ENCODE measurements around the gene VPS8.

The VPS8 gene

DNA sequence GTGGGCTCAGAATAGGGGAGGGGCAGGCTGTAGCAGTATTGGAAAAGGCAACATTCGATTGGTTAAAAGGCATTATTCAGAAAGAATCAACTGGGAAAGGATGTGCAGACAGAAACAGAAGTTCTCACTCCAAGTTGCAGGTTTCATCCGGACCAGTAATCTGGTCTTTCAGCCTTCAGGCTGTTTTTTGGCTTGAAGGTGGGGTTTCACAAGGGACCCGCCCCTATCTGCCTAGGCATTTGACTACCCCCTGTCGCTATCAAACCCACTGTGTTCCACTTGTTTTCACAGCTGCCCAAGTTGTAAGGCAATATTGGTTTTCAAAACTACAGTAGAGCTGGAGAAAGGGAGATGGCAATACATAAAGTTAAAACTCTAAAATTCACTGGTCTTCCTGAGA lies 96.9 kb downstream of the VPS8 start:
- H3K9me3 ChIP-seq (ENCODE audit: insufficient read depth, low read length), result no peaks in the 10 kb centered on the region
- H2AFZ ChIP-seq (ENCODE audit: low read depth, low read length, severe bottlenecking), result no peak overlapping the region
- no peaks in the 10 kb centered on the region for H3K79me2 ChIP-seq (ENCODE audit: insufficient read depth, low read length)
- no peak overlapping the region for H3K4me2 ChIP-seq (ENCODE audit: low read depth, low read length, poor library complexity, severe bottlenecking)
- no peak overlapping the region for H3K27ac ChIP-seq (ENCODE audit: low read depth, low read length)
- no peaks in the 10 kb centered on the region for H4K20me1 ChIP-seq (ENCODE audit: low read depth, low read length)
- H3K4me3 ChIP-seq (ENCODE audit: insufficient read depth, low read length, poor library complexity, severe bottlenecking), result no peak overlapping the region
- H3K9ac ChIP-seq (ENCODE audit: low read length), result no peak overlapping the region
- TF ChIP-seq CTCF (IDR thresholded peaks at IDR 0.05; ENCODE audit: insufficient read depth, low read length, poor library complexity, severe bottlenecking), result no peak
- TF ChIP-seq EZH2phosphoT487 (conservative IDR thresholded peaks at IDR 0.05; ENCODE audit: low read length), result no peak
- peaks cover 3% of the 10 kb centered on the region; the same call in 1 of the 2 replicates for H3K36me3 ChIP-seq (ENCODE audit: low read length)
- no peaks in the 10 kb centered on the region for H3K9me2 ChIP-seq (replicated peaks; ENCODE audit: insufficient read depth, low read length)
- H3F3A ChIP-seq (ENCODE audit: insufficient read depth), result no peaks in the 10 kb centered on the region
- no peaks in the 10 kb centered on the region for H3K27me3 ChIP-seq (ENCODE audit: low read length)

- Histone ChIP-seq H3K4me3 (ENCODE audit: insufficient read depth, low read length, poor library complexity, severe bottlenecking) (no peak overlapping the region), H4K20me1 (ENCODE audit: low read depth, low read length) (no peaks in the 10 kb centered on the region), H3K9ac (ENCODE audit: low read length) (no peak overlapping the region), H3F3A (ENCODE audit: insufficient read depth) (no peaks in the 10 kb centered on the region), H3K9me3 (ENCODE audit: insufficient read depth, low read length) (no peaks in the 10 kb centered on the region), H3K36me3 (ENCODE audit: low read length) (0 out of 2 replicates have a peak, but pooled peaks cover 3% of the 10 kb centered on the region), H3K4me2 (ENCODE audit: low read depth, low read length, poor library complexity, severe bottlenecking) (no peak overlapping the region), H3K79me2 (ENCODE audit: insufficient read depth, low read length) (no peaks in the 10 kb centered on the region), H3K9me2 (replicated peaks; ENCODE audit: insufficient read depth, low read length) (no peaks in the 10 kb centered on the region), H3K27me3 (ENCODE audit: low read length) (no peaks in the 10 kb centered on the region), H2AFZ (ENCODE audit: low read depth, low read length, severe bottlenecking) (no peak overlapping the region), H3K27ac (ENCODE audit: low read depth, low read length) (no peak overlapping the region)
- no peak for TF ChIP-seq CTCF (IDR thresholded peaks at IDR 0.05; ENCODE audit: insufficient read depth, low read length, poor library complexity, severe bottlenecking)
- TF ChIP-seq EZH2phosphoT487 (conservative IDR thresholded peaks at IDR 0.05; ENCODE audit: low read length), result no peak
These were observed 98.7 kb downstream of the VPS8 start for GRCh38 chr3:184910664-184911063.

- H3K9me2 ChIP-seq (replicated peaks; ENCODE audit: insufficient read depth, low read length), result no peaks in the 10 kb centered on the region
- H4K20me1 ChIP-seq (ENCODE audit: low read depth, low read length), result no peaks in the 10 kb centered on the region
- no peak overlapping the region for H2AFZ ChIP-seq (ENCODE audit: low read depth, low read length, severe bottlenecking)
- H3K4me3 ChIP-seq (ENCODE audit: insufficient read depth, low read length, poor library complexity, severe bottlenecking), result no peak overlapping the region
- H3K9me3 ChIP-seq (ENCODE audit: insufficient read depth, low read length), result no peaks in the 10 kb centered on the region
- no peak overlapping the region for H3K9ac ChIP-seq (ENCODE audit: low read length)
- no peak overlapping the region for H3K4me2 ChIP-seq (ENCODE audit: low read depth, low read length, poor library complexity, severe bottlenecking)
- H3K79me2 ChIP-seq (ENCODE audit: insufficient read depth, low read length), result no peaks in the 10 kb centered on the region
- TF ChIP-seq EZH2phosphoT487 (conservative IDR thresholded peaks at IDR 0.05; ENCODE audit: low read length) (no peak), CTCF (IDR thresholded peaks at IDR 0.05; ENCODE audit: insufficient read depth, low read length, poor library complexity, severe bottlenecking) (no peak)
- no peak overlapping the region for H3K27ac ChIP-seq (ENCODE audit: low read depth, low read length)
- no peaks in the 10 kb centered on the region for H3F3A ChIP-seq (ENCODE audit: insufficient read depth)
- no peaks in the 10 kb centered on the region for H3K36me3 ChIP-seq (ENCODE audit: low read length)
- no peaks in the 10 kb centered on the region for H3K27me3 ChIP-seq (ENCODE audit: low read length)
These were observed 99.6 kb downstream of the VPS8 start for GRCh38 chr3:184911570-184911969.

All from SU-DHL-6 (cell line).